GM12873 (cell line): Measurements from ENCODE around the gene CFAP298.
A peak's percentile ranks its signal among the peaks of the same experiment; 100 is the strongest.

Experiments
- CTCF ChIP-seq: IDR thresholded peaks from 2 replicates; pipeline ENCODE4 v1.5.1; 2012; ENCODE audit warnings: low read depth, mild to moderate bottlenecking, moderate library complexity, low read length, control low read depth; ENCODE audit not compliant: insufficient read depth; ENCODE audit errors: missing control alignments

CFAP298 gene

GRCh38 chr21:32612075-32612998, at the start of gene CFAP298:
Gene CFAP298, minus strand, starts transcription at chr21:32612377. Its CDS starts 134 bp downstream, at chr21:32612243.
- TF ChIP-seq CTCF, result no peak

GRCh38 chr21:32658524-32658923, 46.3 kb upstream of the CFAP298 start:
- no peak for TF ChIP-seq CTCF

GRCh38 chr21:32653326-32653901, 41.2 kb upstream of the CFAP298 start:
- peak; percentile 79 for TF ChIP-seq CTCF

GRCh38 chr21:32648165-32648564, 36.0 kb upstream of the CFAP298 start:
- TF ChIP-seq CTCF, result no peak

GRCh38 chr21:32645261-32646182, 33.3 kb upstream of the CFAP298 start:
- no peak for TF ChIP-seq CTCF

GRCh38 chr21:32641710-32642698, 29.8 kb upstream of the CFAP298 start:
- no peak for TF ChIP-seq CTCF
